Cortex of kidney (tissue), 1 donor: ENCODE measurements around the gene PTPRU.

Experiments used
- DNase-seq: peaks from one replicate; lab custom pipeline; 2025; lab: John Stamatoyannopoulos, UW

The PTPRU gene

GRCh38 chr1:29317916-29318530 is 81.7 kb downstream of the PTPRU start:
- DNase-seq, result no peak

DNA sequence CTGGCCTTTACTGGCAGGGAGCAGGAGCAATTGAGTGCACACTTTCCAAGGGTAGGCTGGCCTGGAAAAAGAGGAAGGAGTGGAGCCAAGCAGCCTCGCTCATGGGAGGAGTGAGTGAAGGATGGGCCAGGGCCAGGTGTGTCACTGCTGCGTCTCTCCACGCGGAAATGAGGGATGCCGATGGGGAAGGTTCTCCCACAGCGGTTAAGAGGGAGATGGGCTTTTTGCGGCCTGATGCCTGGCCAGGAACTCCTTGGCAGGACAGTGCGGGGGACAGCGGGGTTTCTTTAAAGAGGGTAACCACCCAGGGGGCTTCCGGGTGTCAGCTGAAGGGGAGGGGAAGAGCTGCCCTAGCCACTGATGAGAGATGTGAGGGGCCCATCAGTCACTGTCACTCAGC is 82.4 kb downstream of the PTPRU start:
- no peak for DNase-seq

DNA sequence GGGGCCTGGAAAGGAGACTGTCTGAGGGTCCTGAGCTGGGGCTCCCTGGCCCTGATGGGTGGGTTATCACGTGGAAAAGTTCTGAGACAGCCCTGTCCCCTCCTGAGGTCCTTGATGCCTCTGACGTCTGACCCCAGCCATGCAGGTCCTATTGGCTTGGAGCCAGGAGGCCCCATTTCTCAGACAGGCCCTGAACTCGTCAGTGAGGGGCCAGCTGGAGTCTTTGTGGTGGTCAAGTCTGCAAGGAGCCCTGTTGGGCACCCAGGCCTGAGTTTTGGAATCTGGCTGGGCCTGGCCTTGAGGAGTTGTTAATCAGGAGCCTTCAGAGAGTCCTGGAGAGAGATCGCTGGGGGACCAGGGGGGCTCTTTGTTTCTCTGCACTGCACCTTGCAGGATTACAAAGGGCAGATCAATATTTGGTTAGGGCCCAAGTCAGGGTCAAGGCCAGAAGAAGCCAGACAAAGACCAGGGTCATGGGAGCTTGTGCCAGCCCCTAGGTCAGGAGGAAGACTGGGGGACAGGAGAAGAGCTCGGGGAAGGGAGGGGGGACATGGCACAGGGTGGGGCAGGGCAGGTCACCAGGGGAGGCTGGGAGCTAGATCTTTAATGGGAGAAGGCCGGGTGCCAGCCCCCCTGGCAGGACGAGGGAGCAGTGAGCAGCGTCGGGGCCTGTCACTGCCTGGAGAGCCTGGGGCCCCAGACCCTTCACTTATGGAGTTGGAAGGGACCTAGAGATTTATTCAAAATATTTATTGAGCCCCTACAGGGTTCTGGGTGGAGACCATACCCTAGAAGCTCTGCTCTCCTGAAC is 83.2 kb downstream of the PTPRU start:
- DNase-seq, result no peak

DNA sequence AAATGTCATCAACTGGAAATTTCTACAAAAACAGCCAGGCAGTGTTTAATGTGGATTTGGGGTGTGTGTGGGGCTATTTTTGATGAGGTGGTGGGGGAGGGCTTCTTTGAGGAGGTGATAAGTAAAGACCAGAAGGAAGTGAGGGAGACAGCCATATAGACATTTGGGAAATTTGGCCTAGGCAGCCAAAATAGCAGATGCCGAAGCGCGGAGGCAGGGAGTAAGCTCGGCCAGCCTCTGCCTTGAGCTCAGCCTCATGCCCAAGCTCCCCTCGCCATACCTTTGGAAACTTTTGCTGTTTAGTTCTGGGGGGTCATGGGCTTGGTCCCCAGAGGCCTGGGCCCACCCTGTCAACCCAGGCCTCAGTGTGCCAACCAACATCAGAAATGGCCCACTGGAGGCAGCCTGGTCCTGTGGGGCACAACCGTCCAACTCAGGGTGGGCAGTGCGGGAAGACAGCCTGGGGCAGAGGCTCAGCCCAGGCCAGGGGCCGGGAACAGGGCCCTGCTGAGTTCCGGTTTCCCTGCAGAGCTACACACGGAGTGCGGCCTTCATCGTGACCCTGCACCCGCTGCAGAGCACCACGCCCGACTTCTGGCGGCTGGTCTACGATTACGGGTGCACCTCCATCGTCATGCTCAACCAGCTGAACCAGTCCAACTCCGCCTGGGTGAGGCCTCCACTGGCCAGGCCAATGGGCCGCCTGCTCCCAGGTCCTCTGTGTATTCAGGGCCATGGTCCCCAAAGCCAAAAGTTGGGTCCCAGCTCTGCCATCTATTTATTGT is 84.0 kb downstream of the PTPRU start:
- DNase-seq, result no peak

DNA sequence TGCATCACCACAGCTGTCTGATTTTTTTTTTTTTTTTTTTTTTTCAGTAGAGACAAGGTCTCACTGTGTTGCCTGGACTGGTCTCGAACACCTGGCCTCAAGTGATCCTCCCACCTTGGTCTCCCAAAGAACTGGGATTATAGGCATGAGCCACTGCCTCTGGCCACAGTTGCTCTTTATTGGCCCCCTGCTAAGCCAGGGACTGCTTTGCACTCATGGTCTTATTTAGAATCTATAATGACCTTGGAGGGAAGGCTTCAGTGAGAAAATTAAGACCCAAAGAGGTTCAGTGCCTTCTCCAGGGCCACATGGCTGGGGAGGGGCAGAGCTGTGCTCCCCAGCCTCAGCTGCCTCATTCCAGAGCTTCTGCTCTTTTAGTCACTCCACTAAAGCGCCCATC is 84.9 kb downstream of the PTPRU start:
- DNase-seq, result no peak

DNA sequence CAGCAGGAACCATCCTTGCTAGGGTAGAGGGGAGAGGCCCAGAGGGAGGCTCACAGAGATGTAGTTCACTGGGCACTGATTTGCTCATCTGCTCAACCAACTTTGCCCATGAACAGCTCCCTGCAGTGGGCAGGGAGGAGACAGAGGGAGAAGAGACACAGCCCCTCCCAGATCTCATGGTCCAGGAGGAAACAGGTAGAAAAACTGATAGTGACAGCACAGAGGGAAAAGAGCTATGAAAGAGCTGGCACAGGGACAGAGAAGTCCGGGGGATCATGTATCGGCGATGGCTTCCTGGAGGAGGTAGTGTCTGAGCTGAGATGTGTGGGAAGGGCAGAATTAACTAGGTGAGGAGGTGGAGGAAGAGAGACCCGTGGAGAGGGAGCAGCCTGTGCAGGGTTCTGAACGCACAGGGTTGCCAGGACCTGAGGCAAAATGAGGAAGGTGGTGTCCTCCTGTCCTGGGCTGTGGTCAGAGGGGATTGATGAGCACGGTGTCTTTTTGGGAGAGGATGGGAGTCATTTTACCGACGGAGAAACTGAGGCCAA is 85.9 kb downstream of the PTPRU start:
- DNase-seq, result no peak

- DNase-seq, result no peak
Measured at GRCh38 chr1:29322861-29323585, 86.7 kb downstream of the PTPRU start.

DNA sequence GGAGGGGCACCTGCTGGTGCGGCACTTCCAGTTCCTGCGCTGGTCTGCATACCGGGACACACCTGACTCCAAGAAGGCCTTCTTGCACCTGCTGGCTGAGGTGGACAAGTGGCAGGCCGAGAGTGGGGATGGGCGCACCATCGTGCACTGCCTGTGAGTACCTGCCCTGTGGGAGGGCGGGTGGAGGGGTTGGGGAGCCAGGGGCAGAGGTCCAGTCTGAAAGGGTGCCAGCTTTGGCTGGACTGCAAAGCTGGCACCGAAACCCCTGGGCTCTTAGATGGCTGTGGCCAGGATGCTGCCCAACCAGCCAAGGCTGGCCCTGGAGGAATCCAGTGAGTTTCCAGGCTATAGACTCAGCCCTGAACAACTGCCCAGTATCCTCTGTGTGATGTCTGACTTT is 87.3 kb downstream of the PTPRU start:
- DNase-seq, result no peak

DNA sequence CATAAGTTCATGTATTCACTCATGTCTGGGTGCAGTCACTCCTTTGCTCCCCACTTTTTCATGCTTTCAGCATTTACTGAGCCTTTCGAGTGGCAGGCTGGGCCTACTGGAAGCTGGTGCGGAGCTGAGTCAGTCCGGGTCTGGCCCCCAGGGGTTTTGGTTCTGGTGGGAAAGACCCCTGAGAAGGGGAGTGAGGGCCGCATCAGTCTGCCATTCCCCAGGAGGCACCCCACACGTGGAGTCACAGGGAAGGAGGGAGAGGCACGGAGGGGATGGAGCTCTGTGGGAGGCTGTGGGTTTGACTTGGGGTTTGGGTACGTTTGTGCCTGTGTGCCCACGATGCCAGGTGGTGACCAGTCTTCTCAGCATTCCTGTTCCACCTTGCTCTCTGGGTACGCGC is 87.9 kb downstream of the PTPRU start:
- DNase-seq, result no peak

DNA sequence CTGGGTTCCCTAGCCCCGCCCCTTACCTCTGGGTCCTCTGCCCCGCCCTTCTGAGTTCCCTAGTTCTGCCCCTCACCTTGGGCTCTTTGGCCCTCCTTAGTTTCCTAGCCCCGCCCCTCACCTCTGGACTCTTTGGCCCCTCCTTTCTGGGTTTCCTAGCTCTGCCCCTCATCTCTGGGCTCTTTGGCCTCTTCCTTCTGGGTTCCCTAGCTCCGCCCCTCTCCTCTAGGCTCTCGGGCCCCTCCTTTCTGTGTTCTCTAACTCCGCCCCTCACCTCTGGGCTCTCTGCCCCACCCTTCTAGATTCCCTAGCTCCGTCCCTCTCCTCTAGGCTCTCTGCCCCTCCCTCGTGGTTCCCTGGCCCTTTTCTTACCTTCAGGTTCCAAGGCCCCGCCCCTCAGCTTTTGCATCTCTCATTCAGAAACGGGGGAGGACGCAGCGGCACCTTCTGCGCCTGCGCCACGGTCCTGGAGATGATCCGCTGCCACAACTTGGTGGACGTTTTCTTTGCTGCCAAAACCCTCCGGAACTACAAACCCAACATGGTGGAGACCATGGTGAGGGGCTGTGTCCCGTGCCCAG is 88.5 kb downstream of the PTPRU start:
- no peak for DNase-seq

DNA sequence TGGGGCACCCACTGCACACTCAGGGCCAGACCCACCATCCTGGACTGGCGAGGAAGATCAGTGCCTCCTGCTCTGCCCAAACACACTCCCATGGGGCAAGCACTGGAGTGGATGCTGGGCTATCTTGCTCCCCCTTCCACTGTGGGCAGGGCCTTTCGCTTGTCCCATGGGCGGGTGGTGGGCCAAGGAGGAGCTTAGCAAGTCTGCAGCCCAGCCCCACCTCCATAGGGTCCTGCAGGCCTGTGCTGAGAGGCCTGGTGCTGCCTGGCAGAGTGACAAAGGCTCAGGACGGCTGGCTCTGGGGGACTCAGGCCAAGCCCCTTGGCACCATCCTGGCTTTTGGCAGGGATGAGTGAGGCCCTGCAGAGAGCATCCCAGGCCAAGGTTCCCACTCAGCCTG is 89.4 kb downstream of the PTPRU start:
- DNase-seq, result no peak

DNA sequence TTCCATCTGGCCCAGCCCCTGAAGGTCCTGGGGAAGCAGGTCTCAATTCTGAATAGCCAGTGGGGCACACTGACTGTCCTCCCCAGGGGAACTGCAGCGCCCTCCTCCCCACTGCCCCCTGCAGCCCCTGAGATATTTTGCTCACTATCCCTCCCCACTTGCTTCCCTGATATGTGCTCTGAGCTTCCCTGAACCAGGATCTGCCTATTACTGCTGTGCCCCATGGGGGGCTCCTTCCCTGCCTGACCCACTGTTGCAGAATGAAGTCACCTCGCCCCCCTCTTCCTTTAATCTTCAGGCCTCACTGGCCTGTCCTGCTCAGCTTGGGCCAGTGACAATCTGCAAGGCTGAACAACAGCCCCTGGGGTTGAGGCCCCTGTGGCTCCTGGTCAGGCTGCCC is 89.8 kb downstream of the PTPRU start:
- no peak for DNase-seq

GRCh38 chr1:29327223-29327935 is 91.1 kb downstream of the PTPRU start:
- DNase-seq, result no peak

DNA sequence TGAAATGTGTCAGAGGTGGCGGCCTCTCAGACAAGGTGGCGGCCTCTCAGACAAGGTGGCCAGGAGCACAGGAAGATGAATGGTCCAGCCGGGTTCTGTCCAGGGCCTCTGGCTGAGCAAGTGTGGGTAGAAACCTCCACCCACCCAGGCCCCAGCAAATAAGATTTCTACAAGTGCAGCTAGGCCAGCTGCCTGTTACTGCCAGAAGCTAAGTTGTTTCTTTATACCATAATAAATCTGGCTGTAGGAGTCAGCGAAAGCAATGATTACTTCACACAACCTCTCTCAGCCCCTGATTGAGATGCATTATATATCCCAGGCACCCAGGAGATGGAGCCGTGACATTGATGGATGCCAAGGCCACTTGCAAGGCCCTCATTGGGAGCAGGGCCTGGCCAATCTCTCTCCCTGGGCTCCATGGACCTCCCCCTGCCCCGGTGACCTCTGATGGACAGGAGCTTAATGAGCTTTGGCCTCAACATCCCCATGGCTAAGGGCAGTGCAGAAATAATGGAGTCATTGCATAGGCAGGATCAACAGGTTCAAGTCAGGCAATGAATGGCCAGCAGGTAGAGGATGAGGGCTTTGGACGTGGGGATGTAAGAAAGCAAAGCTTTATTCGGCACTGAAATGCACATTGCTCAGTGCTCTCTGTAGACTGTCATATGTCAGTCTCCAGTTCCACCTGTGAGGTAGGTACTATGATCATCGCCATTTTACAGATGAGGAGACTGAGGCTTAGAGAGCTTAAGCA is 92.9 kb downstream of the PTPRU start:
- no peak for DNase-seq

DNA sequence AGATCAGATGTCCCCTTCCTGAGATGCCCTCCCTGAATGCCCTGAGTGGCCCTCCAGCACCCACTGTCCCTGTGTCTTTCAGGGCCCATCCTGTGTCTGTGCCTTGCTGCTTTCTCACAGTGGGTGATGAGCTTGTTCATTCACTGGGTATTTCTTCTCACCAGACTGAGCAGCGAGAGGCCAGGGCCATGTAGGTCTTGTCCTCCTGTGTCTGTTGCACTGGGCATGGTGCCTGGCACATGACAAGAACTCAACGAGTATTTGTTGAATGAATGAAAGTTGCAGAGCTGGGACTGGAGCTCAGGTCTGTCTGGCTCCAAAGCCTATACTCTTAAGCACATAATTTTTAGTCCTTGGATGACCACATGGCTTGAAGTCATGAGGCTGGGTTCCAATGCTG is 93.8 kb downstream of the PTPRU start:
- DNase-seq, result no peak

DNA sequence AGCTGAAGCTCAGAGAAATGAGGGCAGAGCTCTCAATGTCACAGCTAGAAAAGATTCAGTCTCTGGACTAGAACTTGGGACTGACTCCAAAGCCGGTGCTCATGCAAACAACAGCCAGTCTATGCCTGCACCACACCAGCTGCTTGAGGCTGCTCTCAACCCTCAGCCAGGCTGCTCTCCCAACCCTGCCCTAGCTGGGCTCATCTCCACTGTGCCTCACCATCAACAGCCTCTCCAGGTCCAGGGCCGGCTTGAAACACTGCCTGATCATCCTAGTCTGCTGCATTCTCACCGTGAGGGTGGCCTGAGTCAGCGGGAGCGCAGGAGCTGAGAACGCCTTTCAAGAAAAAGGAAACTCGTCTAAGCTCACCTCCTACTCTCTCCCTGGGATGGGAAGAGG is 94.5 kb downstream of the PTPRU start:
- DNase-seq, result no peak

DNA sequence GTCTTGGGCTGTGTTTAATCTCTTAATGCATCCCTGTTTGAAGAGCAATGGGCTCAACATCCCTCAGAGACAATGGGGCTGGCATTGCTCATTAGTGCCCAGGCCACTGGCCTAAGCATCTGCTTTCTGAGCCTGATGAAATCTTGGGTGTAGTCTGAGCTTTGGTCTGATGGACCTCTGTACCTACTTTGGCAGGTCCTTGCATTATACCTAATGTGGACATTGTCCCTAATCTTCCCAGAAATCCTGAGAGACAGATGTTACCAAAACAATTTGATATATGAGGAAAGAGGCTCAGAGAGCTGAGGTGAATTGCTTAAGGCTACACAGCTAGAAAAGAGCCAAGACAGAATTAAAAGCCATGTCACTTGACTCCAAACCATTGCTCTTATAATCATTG is 95.0 kb downstream of the PTPRU start:
- no peak for DNase-seq

- DNase-seq, result no peak
Measured at GRCh38 chr1:29331729-29332128, 95.4 kb downstream of the PTPRU start.

DNA sequence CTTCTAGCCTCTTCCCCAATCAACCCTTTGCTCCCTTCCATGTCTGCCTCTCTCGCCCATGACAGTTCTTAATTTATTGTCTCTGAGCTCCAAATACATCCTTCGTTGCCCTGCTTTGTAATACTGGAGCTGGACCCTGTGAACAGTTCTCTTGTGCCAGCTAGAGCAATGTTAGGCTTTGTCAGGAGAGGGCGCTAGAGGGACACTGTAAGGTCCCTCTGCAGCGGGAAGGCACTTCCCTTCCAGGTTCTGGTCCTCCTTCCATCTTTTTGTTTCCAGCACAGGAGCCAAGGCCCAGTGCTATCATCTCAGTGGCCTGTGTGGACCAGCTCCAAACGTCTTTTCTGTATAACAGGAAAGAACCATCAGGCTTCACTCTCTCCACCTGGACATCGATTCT is 95.9 kb downstream of the PTPRU start:
- no peak for DNase-seq

- DNase-seq, result no peak
Measured at GRCh38 chr1:29333008-29333407, 96.7 kb downstream of the PTPRU start.
